ENCODE data around the gene SPACA9.

SPACA9 gene

DNA sequence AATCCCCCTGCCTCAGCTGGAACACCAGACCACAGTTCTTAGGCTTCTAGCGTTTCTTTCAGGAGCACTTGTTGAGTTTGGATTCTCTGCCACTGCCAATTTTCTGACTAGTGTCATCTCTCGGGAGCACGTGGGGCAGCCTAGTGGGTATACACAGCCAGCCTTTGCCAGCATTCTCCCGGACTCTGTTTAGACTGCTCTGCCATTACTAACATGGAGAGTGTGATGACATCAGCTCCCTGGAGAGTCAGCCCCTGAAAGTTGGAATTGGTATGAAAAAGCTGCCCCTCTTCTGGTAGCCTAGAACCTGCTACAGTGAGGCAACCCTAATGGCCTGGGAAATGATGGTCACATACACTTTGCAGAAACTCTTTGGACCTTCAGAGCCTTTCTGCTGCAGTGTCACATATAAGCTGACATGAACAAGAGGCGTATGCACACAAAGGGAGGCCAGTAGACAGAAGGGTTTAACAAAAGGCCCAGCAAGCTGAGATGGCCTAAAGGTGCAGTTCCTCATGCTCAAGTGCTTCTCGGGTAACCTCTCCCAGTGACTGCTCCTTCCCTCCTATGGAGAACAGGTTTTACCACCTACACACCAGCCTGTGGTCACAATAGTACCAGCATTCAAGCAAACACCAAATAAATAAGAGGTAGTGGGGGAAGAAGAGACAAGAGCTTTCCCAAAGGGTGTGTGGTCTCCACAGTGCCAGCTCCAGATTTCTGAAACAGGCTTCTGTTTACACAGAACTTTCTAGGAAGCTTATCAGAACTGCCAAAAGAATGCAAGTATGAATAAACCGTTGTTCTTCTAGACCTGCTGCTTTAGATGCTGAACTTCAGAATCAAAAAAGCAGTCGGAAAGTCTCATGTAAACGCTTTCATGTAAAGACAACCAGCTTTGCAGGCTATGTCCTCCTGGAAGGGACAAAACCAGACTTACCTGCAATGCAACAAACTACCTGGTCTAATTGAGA lies 16.5 kb downstream of the SPACA9 start:
- no peak for DNase-seq

DNA sequence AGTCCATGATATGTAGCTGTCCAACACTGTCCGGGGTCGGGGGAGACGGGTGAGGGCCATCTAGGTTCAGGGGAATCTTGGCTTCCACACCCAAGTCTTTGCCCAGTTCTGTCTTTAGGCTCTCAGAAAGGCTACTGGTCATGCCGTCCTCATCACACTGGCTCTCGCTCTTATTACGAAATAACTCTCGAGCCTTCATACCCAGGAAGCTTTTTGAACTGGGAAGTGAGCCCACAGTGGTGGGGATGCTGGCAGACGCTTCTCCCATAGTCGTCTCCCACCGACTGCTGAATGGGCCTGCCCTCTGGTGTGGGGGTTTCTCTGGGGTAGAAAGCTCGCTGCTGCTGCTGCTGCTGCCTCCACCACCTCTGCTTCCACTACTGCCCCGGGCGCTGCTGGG lies 17.6 kb downstream of the SPACA9 start:
- DNase-seq, result no peak

DNA sequence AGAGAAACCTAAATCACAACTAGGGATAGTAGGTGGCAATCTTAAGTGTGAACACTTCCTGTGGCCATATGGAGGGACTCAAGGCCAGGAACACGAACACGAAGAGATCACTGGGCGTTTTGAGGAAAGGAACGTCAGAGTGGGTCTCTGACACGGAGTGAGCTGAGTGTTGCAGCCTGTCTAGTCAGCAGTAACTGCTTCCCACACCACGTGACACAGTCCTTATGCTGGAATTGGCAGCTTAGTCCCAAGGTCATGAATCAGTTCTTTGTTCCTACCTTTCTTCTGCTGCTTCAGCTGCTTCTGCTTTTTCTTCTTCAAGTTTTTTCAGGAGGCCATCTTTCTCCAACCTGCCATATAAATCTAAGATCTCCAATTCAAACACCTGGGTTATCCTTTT lies 18.2 kb downstream of the SPACA9 start:
- DNase-seq, result no peak

DNA sequence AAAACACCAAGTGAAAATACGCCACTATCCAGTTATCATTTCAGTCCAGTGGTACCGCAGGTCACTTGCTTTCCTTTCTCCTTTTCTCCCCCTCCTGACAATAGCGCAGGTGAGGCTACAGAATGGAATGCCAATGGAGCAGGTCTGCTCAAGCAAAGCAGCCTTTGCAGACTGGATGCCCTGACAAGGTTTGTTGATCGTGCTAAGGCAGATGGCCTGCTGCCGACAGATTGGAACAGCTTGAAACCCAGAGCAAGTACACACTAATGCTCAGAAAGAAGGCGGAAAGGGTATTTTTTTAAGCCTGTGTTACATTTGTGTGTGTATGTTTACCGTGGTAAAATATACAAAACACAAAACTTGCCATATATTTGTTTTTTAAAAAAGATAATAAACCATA lies 19.4 kb downstream of the SPACA9 start:
- DNase-seq, result no peak

- DNase-seq, result peak; percentile 42
Observed at GRCh38 chr9:132901858-132902831, 23.4 kb downstream of the SPACA9 start.

GRCh38 chr9:132903574-132904492 lies 25.1 kb downstream of the SPACA9 start:
- no peak for DNase-seq

GRCh38 chr9:132905726-132906125 lies 27.0 kb downstream of the SPACA9 start:
- no peak for DNase-seq

DNA sequence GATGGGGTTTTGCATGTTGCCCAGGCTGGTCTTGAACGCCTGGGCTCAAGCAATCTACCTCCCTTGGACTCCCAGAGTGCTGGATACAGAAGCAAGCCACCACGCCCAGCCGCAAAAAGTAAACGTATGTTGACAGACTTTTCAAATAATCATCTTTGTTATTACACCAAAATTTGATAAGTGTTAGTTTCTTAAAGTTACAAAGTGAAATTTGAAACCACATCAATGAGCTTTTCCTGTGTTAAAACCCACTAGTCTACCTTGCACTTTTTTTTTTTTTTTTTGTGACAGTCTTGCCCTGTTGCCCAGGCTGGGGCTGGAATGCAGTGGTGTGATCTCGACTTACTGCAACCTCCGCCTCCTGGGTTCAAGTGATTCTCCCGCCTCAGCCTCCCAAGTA lies 29.9 kb downstream of the SPACA9 start:
- no peak for DNase-seq

- no peak for DNase-seq
Observed at GRCh38 chr9:132909311-132909710, 30.6 kb downstream of the SPACA9 start.

GRCh38 chr9:132910376-132910775 lies 31.7 kb downstream of the SPACA9 start:
- no peak for DNase-seq

DNA sequence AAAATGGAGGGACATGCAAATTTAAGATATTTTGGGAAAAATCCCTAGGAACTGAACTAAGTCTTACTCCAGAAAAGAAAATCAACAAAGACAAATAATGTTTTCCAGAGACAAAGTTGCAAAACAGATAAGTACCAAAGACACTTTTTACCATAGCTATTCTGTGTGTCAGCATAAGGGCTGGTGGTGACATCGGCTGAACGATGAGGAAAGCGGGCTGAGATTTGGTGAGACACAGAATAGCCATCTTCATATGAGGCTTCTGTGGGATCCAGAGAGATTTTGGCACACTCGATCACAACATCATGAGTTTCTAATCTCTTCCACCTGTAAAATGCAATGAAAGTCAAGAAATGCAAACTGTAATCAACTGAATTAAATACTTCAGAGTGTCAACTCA lies 33.4 kb downstream of the SPACA9 start:
- DNase-seq, result no peak

- DNase-seq, result no peak
Observed at GRCh38 chr9:132914924-132915323, 36.2 kb downstream of the SPACA9 start.

GRCh38 chr9:132919614-132920268 lies 41.0 kb downstream of the SPACA9 start:
- DNase-seq, result no peak

DNA sequence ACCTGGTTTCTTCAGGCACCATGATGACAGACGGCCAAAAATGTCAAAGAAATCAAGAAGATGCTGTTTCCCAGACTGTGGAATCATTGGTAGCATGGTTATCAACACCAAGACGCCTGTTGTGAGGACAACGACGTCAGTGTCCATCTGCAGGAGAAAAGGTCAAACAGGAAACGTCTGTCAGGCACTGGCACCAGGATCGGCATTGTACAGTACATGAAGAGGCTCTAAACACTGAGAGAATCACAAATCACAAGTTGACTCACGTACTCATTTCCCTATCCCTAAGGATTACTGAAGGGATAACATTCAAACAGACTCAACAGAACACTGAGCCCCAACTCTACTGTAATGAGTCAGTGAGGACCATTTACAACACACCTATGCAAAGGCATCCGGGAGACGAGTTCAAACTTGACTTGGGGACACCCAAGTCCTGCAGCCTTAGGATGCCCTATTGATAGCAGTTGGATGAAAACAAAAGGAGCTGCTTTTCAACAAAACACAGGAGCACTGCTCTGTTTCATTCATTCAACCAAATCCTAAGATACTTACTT lies 44.7 kb downstream of the SPACA9 start:
- DNase-seq, result no peak

DNA sequence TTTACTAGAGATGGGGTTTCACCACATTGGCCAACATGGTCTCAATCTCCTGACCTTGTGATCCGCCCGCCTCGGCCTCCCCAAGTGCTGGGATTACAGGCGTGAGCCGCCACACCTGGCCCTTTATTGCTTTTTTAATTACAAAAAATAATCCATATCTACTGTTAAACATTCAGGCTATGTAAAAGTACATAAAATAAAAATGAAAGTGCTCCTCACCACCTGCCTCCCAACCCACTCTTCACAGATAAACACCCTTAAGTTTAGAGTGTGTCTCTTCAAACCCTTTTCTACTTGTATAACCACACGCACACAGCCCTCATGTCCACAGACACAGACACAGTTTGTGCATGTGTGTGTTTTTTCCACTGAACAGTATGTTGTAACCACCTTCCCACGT lies 49.0 kb downstream of the SPACA9 start:
- DNase-seq, result no peak

DNA sequence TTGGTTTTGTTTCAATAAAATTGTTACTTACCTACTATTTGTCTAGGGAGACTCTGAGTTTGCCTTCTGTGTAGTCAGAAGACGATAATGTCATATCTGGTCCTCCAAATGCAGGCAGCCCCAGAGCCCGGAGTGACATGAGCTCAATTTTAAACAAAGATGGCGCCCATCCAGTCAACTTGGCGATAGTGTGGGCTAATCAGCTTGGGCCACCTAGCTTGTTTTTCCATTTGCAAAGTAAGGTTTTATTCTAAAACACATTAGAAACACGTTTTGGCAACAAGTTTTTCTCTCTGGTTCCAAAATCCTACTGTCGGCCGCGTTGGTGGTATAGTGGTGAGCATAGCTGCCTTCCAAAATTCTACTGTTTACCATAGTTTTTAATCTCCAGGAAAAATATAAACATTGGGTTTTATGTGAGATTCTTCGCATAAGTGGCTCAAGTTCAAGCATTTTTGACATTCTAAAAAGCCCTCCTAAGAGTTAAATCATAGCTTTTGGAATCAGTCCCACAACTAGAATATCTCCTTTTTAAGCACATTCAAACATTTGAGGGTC lies 52.6 kb downstream of the SPACA9 start:
- DNase-seq, result no peak

DNA sequence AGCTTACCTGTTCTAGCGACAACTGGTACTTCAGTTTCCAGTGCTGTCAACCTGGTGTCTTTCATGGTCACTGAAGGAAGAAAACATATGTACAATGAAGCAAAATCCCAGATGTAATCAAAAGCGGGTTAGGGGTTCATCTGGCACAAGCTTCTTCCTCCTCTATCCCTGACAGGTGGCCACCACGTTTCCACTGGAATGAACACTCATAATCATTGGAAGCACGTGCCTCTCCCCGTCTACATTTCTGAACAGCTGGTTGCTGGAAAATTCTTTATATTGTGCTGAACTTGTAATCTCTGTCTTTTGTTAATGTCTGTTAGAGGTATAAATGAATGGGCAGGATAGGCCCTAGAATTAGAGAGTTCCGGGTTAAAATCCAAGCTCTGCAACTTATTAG lies 56.3 kb downstream of the SPACA9 start:
- no peak for DNase-seq

GRCh38 chr9:132937463-132937901 lies 58.8 kb downstream of the SPACA9 start:
- DNase-seq, result no peak

GRCh38 chr9:132939169-132939568 lies 60.5 kb downstream of the SPACA9 start:
- no peak for DNase-seq

Measured in GDM1 (cell line).